ENCODE data around the gene SRSF4.

The SRSF4 gene

GRCh38 chr1:29200906-29201594, 19.4 kb upstream of the SRSF4 start:
- DNase-seq: no peak

DNA sequence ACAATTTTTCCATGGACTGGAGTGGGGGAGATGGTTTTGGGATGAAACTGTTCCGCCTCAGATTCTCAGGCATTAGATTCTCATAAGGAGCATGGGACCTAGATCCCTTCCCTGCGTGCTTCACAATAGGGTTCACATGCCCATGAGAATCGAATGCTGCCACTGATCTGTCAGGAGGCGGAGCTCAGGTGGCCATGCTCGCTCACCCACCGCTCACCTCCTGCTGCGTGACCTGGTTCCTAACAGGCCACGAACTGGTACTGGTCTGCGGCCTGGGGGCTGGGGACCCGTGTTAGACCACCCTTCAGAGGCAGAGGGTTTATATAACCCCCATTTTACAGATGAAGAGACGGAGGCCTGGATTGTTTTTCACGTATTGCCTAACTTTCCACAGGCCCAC, 16.3 kb upstream of the SRSF4 start:
- no peak for DNase-seq

DNA sequence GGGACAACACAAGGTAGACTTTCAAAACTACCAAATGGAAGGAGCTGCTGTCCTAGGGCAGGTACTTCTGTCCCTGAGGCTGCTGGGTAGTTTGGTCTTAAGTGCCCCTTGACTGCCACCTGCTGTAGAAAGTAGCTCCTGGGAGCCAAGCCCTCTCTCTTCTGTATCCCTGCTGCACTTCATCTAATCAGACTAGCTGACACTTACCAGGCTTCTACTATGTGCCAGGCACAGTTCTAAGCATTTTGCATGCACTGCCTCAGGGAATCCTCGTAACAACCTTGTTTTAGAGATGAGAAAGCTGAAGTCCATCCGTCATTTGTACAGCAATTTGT, 15.9 kb upstream of the SRSF4 start:
- peak; percentile 34 for DNase-seq

GRCh38 chr1:29196863-29197589, 15.3 kb upstream of the SRSF4 start:
- DNase-seq: no peak

GRCh38 chr1:29195881-29196291, 14.2 kb upstream of the SRSF4 start:
- DNase-seq: no peak

DNA sequence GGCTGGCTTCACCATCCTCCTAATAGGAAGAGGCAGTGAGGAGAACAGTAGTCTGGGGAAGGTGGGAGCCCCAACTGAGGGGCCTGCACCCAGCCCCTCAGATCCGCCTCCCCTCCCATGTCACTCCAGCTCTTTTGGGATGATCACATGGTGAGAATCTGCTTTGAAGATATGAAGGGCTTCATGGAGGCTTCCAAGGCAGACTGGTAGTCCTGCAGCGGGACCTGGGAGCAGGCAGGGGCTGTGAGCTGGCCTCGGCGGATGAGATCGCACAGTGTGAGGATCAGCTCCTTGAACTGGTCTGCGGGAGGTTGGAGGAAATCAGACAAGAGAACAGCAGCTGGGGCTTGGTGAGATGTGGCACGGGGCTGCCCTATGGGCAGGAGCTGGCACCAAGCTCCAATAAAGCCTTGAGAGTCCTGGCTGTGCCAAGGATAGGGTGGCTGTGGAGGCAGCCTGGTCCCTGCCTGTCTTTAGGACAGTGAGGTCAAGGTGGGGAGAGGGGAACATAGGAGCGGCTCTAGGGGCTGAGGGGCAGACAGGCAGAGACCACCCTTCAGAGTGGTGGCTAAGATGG, 12.3 kb upstream of the SRSF4 start:
- DNase-seq: no peak

DNA sequence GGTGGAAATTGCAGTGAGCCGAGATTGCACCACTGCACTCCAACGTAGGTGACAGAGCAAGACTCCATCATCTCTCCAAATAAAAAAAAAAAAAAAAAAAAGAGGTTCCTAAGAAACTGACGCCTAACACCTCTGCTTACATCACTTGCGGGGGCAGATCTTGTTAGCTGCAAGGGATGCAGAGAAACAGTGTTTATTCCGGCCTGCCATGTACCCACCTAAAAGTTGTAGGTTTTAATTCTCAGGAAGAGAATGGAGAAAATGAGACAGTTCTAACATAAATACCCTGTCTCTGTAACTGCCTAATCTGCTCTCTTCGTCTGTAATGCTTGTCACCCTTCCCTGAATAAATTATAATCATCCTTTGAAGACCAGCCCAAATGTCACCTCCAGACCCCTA, 9.0 kb upstream of the SRSF4 start:
- no peak for DNase-seq

DNA sequence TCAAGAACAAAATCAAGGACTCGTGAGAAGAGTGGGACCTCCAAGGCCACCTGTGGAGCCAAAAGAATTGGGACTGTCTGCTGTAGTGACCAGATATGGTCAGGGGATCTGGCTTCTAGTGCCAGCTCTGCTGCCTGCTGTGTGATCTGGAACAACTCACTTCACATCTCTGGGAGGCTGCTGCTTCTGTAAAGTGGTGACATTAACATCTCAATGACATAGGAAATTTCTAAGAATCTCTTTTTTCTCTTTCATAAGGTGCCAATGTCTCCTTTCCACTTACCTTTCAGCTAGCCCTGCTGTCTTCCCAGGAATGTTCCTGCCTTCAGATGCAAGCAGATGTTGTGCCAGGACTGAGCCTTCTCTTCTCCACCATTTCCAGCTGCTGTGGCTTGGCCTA, 5.0 kb upstream of the SRSF4 start:
- DNase-seq: no peak

DNA sequence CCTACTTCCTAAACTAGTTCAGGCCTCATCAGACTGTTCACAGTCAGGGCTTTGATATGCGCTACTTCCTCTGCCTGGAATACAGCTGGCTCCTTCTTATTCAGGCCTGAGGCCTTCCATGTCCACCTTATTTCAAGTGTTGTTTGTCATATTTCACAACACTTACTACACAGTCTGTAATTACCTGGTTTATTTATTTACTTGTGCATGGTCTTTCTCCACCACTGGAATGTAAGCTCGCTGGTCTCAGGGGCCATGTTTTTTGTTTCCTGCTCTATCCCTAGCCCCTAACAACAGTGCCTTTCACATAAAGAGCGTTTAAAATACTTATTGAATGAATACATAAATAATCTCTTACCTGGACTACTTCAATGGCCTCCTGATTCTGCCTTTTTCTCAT, 4.6 kb upstream of the SRSF4 start:
- DNase-seq: no peak

- DNase-seq: no peak
Measured at GRCh38 chr1:29183287-29183686, 1.6 kb upstream of the SRSF4 start.

- peak; percentile 39 for DNase-seq
Measured at GRCh38 chr1:29180497-29181412, 945 bp downstream of the SRSF4 start.

- DNase-seq: no peak
Measured at GRCh38 chr1:29179641-29180184, 2.0 kb downstream of the SRSF4 start.

- no peak for DNase-seq
Measured at GRCh38 chr1:29177022-29177705, 4.5 kb downstream of the SRSF4 start.

DNA sequence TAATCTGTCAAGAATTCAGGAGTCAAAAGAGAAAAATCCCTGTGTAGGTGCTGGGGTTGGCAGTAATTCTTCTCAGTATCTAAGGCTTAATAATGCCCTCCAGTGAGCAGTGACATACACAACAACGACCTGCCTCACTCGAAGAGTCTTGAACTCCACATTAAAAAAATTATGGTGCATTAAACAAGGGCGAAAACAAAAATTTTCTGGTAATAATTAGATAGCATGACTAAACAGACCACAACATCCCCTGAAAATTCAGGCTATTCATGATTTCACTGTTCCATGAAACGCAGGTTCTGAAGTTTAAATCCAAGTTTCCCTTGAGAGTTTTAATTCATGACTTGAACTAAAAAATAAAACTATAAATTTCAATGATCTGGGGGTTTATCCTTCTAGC, 5.1 kb downstream of the SRSF4 start:
- DNase-seq: no peak

- DNase-seq: no peak
Measured at GRCh38 chr1:29172415-29172939, 9.2 kb downstream of the SRSF4 start.

- no peak for DNase-seq
Measured at GRCh38 chr1:29171521-29171920, 10.2 kb downstream of the SRSF4 start.

GRCh38 chr1:29171089-29171488, 10.6 kb downstream of the SRSF4 start:
- DNase-seq: no peak

DNA sequence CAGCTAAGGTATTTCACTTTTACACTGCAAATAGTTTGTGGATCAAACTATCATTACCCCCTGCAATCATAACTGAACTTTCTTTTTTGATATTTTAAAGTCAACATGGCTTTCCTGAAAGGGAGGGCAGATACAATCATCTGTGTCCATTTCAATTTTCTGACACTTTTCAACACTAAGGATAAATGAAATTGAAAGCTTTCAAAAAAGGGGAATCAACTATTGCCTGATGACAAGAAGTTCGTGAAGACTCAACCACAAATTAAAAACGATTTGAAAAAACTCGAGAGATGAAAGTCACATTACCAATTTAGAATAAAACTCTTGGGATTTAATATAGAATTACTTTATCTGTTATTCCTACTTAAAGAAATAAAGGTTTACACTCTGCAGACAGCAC, 11.7 kb downstream of the SRSF4 start:
- no peak for DNase-seq

- DNase-seq: no peak
Measured at GRCh38 chr1:29167904-29168303, 13.8 kb downstream of the SRSF4 start.

GRCh38 chr1:29166291-29166878, 15.3 kb downstream of the SRSF4 start:
- no peak for DNase-seq

DNA sequence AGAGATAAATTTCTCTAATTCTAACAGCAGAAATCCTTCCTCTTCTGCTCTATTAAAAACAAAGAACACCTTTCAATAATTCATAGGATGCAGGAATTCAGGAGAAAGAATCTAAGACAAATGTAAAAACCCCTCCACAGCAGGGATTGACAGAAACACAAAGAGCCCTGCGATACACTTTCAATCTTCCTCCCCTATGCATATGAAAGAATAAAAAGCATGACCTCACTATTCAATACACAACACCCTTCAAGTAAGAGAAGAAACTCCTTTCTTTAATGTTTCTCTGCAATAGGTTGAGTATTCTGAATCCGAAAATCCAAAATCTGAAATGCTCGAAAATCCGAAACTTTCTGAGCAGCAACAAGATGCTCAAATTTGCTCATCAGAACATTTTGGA, 17.1 kb downstream of the SRSF4 start:
- no peak for DNase-seq

Measured in stimulated activated CD4-positive, alpha-beta T cell treated with anti-CD3 and anti-CD28 coated beads, Interleukin-15, amount 100 ng/mL, for 24 hours (primary cell).